Activated CD4-positive, alpha-beta T cell treated with anti-CD3 and anti-CD28 coated beads for 4 hours (primary cell): ENCODE results near the gene ALKBH5.
"Not testable (repeated sequence)": the region's sequence is repeated elsewhere in the genome, so short reads cannot be mapped to it uniquely, and the experiment has no call there.

Experiments used
- DNase-seq, 2 donors: peaks; one replicate each; pipeline ENCODE4 v3.0.0-alpha.2; 2020

ALKBH5 gene

GRCh38 chr17:18186627-18186982, 3.0 kb downstream of the ALKBH5 start:
- DNase-seq = no peak

GRCh38 chr17:18187226-18187625, 3.6 kb downstream of the ALKBH5 start:
- no peak for DNase-seq

- no peak for DNase-seq
Measured at GRCh38 chr17:18187821-18188761, 4.5 kb downstream of the ALKBH5 start.

- no peak for DNase-seq
Measured at GRCh38 chr17:18190628-18191235, 7.1 kb downstream of the ALKBH5 start.

- DNase-seq = no peak
Measured at GRCh38 chr17:18191236-18191667, 7.6 kb downstream of the ALKBH5 start.

GRCh38 chr17:18191967-18192366, 8.3 kb downstream of the ALKBH5 start:
- no peak for DNase-seq

- DNase-seq = no peak
Measured at GRCh38 chr17:18194394-18194793, 10.8 kb downstream of the ALKBH5 start.

GRCh38 chr17:18194804-18195203, 11.2 kb downstream of the ALKBH5 start:
- no peak for DNase-seq

GRCh38 chr17:18195246-18195645, 11.6 kb downstream of the ALKBH5 start:
- DNase-seq = no peak

- DNase-seq = no peak
Measured at GRCh38 chr17:18197535-18198194, 14.0 kb downstream of the ALKBH5 start.

GRCh38 chr17:18198530-18198929, 14.9 kb downstream of the ALKBH5 start:
- no peak for DNase-seq

GRCh38 chr17:18201108-18201507, 17.5 kb downstream of the ALKBH5 start:
- DNase-seq = no peak

- no peak for DNase-seq
Measured at GRCh38 chr17:18203308-18203707, 19.7 kb downstream of the ALKBH5 start.

GRCh38 chr17:18205861-18206260, 22.2 kb downstream of the ALKBH5 start:
- no peak for DNase-seq

GRCh38 chr17:18206962-18207361, 23.3 kb downstream of the ALKBH5 start:
- DNase-seq = no peak

- no peak for DNase-seq
Measured at GRCh38 chr17:18208092-18208491, 24.5 kb downstream of the ALKBH5 start.

GRCh38 chr17:18213666-18214270, 30.1 kb downstream of the ALKBH5 start:
- no peak for DNase-seq

- not testable (repeated sequence) for DNase-seq
Measured at GRCh38 chr17:18216906-18217305, 33.3 kb downstream of the ALKBH5 start.

GRCh38 chr17:18217412-18218015, 33.9 kb downstream of the ALKBH5 start:
- DNase-seq = peak; percentile 62 to 76

GRCh38 chr17:18218756-18219415, 35.3 kb downstream of the ALKBH5 start:
- no peak for DNase-seq

- no peak for DNase-seq
Measured at GRCh38 chr17:18224053-18224386, 40.4 kb downstream of the ALKBH5 start.

GRCh38 chr17:18224387-18225120, 40.9 kb downstream of the ALKBH5 start:
- no peak for DNase-seq
